ENCODE measurements around the gene GPHN.

DNA sequence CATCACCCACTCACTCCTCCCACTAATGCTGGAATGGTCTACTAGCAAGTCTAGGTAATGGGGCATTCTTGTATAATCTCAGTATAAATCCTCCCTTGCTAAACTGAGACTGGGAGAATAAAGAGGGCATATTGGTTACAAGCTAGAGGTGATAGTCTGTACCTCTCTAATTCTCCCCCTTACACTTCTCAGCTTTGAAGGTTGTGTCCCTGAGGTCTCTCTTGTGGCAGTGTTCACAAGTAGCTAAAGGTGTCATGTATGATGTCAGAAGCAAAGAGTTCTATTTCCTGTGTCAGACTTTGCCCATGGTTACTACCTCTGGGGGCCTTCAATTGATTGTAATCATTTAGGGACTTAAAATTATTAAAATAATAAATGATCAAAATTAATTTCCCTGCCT is 48.3 kb upstream of the GPHN start:
- TF ChIP-seq EZH2 (IDR thresholded peaks at IDR 0.05) (no peak), POLR2AphosphoS5 (IDR thresholded peaks at IDR 0.05; ENCODE audit: borderline replicate concordance, low read depth, low read length) (no peak)
